GM21619 (cell line): ENCODE data around the gene CYP2C8.
"Not testable (repeated sequence)": the region's sequence is repeated elsewhere in the genome, so short reads cannot be mapped to it uniquely, and the experiment has no call there.

Experiments used
- ATAC-seq: cut with Tn5 transposase; IDR thresholded peaks from one replicate; pipeline ENCODE4 v1.9.1; 2021; ENCODE audit not compliant: unreplicated experiment

CYP2C8 gene

DNA sequence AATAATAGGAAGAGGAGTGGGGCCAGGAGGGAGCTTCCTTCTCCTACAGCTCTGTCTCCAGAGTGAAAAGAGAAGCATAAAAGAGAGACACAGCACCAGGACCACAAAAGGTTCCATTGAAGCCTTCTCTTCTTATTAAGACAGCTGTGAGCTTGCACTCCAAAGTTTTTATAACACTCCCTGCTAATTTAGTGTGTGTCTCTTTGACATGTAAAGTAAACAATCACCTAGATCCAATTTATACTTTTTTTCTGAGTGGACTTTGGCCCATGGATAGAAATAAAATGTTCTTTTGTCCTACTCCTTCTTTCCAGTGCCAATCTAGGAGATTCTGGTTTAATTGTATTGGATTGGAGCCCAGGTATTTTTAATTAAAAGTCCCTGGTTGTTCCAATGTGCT is at the start of gene CYP2C8:
CYP2C8 (minus strand) TSS at position 212 of the 400 bp plus-strand sequence; CDS start at position 117, 95 bp downstream.
- ATAC-seq = no peak

- ATAC-seq = no peak
These were observed 47.6 kb upstream of the CYP2C8 start for GRCh38 chr10:95116869-95117269.

DNA sequence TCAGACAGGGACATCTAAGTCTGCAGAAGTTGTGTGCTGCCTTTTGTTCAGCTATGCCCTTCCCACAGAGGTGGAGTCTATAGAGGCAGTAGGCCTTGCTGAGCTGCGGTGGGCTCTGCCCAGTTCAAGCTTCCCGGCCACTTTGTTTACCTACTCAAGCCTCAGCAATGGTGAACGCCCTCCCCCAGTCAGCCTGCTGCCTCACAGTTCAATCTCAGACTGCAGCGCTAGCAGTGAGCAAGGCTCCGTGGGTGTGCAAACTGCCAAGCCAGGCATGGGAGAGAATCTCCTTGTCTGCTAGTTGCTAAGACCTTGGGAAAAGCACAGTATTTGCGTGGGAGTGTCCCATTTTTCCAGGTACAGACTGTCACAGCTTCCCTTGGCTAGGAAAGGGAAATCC is 41.5 kb upstream of the CYP2C8 start:
- not testable (repeated sequence) for ATAC-seq

GRCh38 chr10:95097805-95098204 is 28.5 kb upstream of the CYP2C8 start:
- no peak for ATAC-seq

DNA sequence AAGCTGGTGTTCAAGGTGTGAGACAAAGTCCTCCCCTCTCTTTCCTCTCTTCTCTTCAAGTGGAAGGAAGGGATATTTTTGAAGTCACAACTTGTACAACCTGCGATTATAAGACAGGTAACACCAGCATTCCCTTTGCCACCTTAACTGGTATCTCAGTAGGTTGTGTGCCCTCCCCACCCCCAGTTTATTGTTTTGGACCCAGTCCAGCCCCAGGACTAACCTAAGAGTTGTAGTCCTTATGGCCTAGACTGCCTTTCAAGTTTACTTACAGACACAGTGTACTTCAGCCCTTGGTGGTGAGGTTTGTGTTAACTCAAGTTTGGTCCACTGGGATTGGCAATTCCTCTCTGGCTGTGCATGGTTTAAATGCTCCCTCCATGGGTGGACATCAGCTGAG is 26.8 kb upstream of the CYP2C8 start:
- no peak for ATAC-seq

GRCh38 chr10:95079626-95080025 is 10.3 kb upstream of the CYP2C8 start:
- not testable (repeated sequence) for ATAC-seq

- ATAC-seq = no peak
These were observed 8.3 kb upstream of the CYP2C8 start for GRCh38 chr10:95077556-95077955.

DNA sequence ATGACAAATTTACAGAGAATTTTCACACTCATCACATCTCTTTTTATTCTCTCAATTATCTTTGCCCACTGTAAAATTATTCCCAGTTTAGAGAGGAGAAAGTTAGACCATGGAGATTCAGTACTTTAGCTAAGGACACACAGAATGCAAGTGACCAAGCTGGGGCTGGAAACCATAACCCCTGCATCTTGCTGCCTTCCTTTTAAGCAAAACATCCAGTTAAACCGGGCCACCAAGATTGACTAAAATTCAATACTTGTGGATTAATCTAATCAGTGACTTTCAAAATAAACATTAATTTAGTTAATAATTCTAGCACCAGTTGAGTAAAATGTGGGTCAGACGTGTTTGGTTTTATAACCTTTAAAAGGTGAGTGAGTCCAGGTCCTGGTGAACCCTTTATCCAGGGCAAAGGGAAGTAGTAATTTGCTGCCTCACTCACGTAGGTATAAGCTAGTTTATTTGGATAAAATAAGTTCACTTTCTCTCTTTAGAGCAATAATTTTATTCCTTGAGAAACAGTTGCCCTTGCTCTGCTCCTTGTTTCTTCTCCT is 1.9 kb upstream of the CYP2C8 start:
- no peak for ATAC-seq

- not testable (repeated sequence) for ATAC-seq
These were observed 5.2 kb downstream of the CYP2C8 start for GRCh38 chr10:95064125-95064524.

- ATAC-seq = no peak
These were observed 12.4 kb downstream of the CYP2C8 start for GRCh38 chr10:95056744-95057363.

DNA sequence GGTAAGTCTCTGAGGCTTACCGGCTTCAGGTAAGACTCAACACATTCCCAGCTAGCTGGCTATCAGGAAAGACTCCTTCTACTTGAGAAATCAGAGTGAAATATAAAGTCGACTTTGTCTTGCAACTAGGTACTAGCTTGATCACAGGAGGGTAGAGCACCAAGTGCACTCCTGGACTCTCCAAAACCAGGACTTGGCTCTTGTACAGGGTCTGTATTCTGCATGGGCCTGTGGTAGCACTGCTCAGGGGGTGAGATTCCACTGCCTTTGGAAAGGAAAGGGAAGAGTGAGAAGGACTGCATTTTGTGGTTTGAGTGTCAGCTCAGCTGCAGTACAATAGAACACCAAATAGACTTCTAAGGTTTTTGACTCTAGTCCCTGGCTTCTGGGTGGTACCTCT is 19.4 kb downstream of the CYP2C8 start:
- ATAC-seq = no peak

- no peak for ATAC-seq
These were observed 21.1 kb downstream of the CYP2C8 start for GRCh38 chr10:95048206-95048605.

DNA sequence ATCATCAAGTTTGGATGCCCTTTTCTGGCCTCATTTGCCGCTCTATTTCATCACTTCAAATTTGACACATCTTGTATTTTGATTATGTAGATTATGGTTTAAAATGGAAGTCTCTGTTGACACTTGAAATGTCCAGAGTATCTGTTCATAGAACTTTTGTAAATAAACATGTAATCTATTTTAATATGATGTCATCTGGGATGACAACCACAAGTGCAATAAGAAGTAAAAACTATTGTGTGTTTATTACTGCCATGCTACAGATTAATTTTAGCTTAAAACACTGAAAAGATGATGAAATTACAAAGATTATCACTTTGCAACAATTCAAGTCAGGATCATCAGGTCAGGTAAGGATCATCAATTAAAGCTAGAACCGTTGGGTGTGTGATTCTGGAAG is 30.0 kb downstream of the CYP2C8 start:
- ATAC-seq = no peak

GRCh38 chr10:95035332-95036295 is 33.7 kb downstream of the CYP2C8 start:
- no peak for ATAC-seq

GRCh38 chr10:95034401-95034800 is 34.9 kb downstream of the CYP2C8 start:
- ATAC-seq = no peak

DNA sequence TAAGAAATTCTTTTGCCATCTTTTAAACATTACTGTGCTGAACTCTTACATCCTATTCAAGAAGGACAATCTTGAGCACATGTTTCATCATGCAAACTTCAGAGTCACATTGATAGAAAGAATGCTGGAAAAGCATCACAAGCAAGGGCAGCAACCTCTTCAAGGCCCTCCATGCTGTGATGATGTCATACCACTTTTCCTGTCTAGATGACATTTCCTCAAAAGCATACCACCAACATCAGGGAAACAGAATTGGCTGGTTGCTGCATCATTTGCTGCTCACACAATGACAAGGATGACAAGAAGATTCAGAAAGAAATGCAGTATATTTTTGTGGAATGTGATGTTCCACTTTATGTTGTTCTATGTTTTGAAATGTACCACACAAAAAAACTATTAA is 37.6 kb downstream of the CYP2C8 start:
- no peak for ATAC-seq

DNA sequence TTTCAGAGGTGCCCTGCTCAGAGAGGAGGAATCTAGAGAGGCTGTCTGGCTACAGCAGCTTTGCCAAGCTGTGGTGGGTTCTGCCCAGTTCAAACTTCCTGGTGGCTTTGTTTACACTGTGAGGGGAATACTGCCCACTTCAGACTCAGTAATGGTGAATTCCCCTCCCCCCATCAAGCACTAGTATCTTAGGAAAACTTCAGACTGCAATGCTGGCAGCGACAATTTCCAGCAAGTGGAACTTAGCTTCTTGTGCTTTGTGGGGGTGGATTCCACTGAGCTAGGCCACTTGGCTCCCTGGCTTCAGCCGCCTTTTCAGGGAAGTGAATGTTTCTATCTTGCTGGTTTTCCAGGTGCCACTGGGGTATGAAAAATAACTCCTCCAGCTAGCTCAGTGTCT is 42.8 kb downstream of the CYP2C8 start:
- no peak for ATAC-seq

- no peak for ATAC-seq
These were observed 71.5 kb downstream of the CYP2C8 start for GRCh38 chr10:94997741-94998174.

GRCh38 chr10:94992811-94993210 is 76.5 kb downstream of the CYP2C8 start:
- ATAC-seq = no peak

- ATAC-seq = no peak
These were observed 77.9 kb downstream of the CYP2C8 start for GRCh38 chr10:94991243-94991888.

DNA sequence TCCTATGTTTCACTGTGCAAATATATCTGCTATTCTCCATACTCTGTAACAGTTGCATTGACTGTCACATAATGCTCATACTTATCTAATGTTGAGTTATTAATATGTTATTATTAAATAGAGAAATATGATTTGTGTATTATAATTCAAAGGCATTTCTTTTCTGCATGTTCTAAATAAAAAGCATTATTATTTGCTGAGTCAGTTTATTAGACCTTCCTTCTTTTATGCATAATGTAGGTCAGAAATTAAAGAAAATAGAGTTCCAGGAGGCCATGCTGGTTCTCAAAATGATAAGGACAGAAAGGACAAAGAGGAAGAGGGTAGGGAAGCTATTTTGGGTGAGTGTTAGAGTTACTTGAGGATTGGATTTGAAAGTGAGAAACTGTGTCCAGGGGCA is 80.1 kb downstream of the CYP2C8 start:
- ATAC-seq = no peak
